IMR-90 (cell line): ENCODE results near the gene ANKRD33B. TPM values are rescaled to one million over a fixed set of nuclear protein-coding genes. Genes with fewer than 3 reads are reported as not detected.
"Not testable (repeated sequence)": the region's sequence is repeated elsewhere in the genome, so short reads cannot be mapped to it uniquely, and the experiment has no call there.

ENCODE experiments used
- ATAC-seq: fragments of 200-7000 bp; cut with Tn5 transposase; 2 replicates; pipeline ENCODE4 v1.9.1; 2020; ENCODE audit warnings: low read depth, mild to moderate bottlenecking, moderate library complexity
- BruUV-seq: library from RNA; stranded (reverse); fragments of 400-500 nt; replicated peaks from 2 replicates; lab custom pipeline; 2021; lab: Mats Ljungman, UMichigan
- CTCF ChIA-PET: fragments of 300-600 bp; formaldehyde crosslinking; extraction: SDS; loops from one replicate; lab custom pipeline; 2021; ENCODE audit warnings: antibody characterized with exemption; lab: Yijun Ruan, JAX
- POLR2A ChIA-PET: fragments of 300-600 bp; sonication (Branson Sonifier 250); formaldehyde crosslinking; loops from one replicate; lab custom pipeline; 2022; ENCODE audit warnings: antibody characterized with exemption; ENCODE audit not compliant: unreplicated experiment; lab: Charles Lee
- DNase-seq: peaks from one replicate; pipeline ENCODE4 v3.0.0; 2013
- H2AFZ ChIP-seq: replicated peaks from 2 replicates; pipeline ENCODE3; 2013; ENCODE audit warnings: low read length, mild to moderate bottlenecking; ENCODE audit not compliant: poor library complexity
- H2AK5ac ChIP-seq: 2 replicates; pipeline ENCODE4 v1.6.1; 2013; ENCODE audit warnings: low read depth, low read length, inconsistent platforms
- H2AK9ac ChIP-seq: replicated peaks from 2 replicates; pipeline ENCODE3; 2013; ENCODE audit warnings: mild to moderate bottlenecking, low read depth, low read length, moderate library complexity; ENCODE audit not compliant: poor library complexity
- H2BK120ac ChIP-seq: 2 replicates; pipeline ENCODE4 v1.6.1; 2013; ENCODE audit warnings: low read depth, low read length, inconsistent platforms
- H2BK15ac ChIP-seq: 3 replicates; pipeline ENCODE4 v1.6.1; 2013; ENCODE audit warnings: low read depth, low read length, inconsistent platforms
- H2BK20ac ChIP-seq: 2 replicates; pipeline ENCODE4 v1.6.1; 2013; ENCODE audit warnings: low read depth, mild to moderate bottlenecking, inconsistent platforms, low read length, moderate library complexity
- H2BK5ac ChIP-seq: 2 replicates; pipeline ENCODE4 v1.6.1; 2013; ENCODE audit warnings: mild to moderate bottlenecking, low read depth, low read length, inconsistent platforms; ENCODE audit not compliant: poor library complexity, severe bottlenecking
- H3K14ac ChIP-seq: replicated peaks from 2 replicates; pipeline ENCODE4 v1.6.1; 2013; ENCODE audit warnings: low read depth, low read length, inconsistent platforms
- H3K18ac ChIP-seq: 2 replicates; pipeline ENCODE4 v1.6.1; 2013; ENCODE audit warnings: low read depth, low read length, control low read depth
- H3K23ac ChIP-seq: 2 replicates; pipeline ENCODE4 v1.6.1; 2013; ENCODE audit warnings: low read depth, low read length, inconsistent platforms
- H3K27ac ChIP-seq: 2 replicates; pipeline ENCODE4 v1.5.1; 2013; ENCODE audit warnings: mild to moderate bottlenecking, control low read depth, low read length; ENCODE audit not compliant: insufficient read depth
- H3K27me3 ChIP-seq: 2 replicates; pipeline ENCODE4 v1.6.1; 2013; ENCODE audit warnings: low read length; ENCODE audit not compliant: control insufficient read depth, insufficient read depth
- H3K36me3 ChIP-seq: 2 replicates; pipeline ENCODE4 v1.6.1; 2013; ENCODE audit warnings: low read length, mixed read lengths; ENCODE audit not compliant: control insufficient read depth, insufficient read depth
- H3K4ac ChIP-seq: 2 replicates; pipeline ENCODE4 v1.6.1; 2013; ENCODE audit warnings: low read depth, low read length, inconsistent platforms
- H3K4me1 ChIP-seq: 2 replicates; pipeline ENCODE4 v1.6.1; 2013; ENCODE audit warnings: low read length, mixed read lengths; ENCODE audit not compliant: control insufficient read depth, insufficient read depth
- H3K4me2 ChIP-seq: 2 replicates; pipeline ENCODE4 v1.6.1; 2013; ENCODE audit warnings: low read depth, mild to moderate bottlenecking, control low read depth, low read length, moderate library complexity
- H3K4me3 ChIP-seq: 2 replicates; pipeline ENCODE4 v1.5.1; 2013; ENCODE audit warnings: low read depth, mild to moderate bottlenecking, control low read depth, low read length, moderate library complexity; ENCODE audit not compliant: insufficient read depth
- H3K56ac ChIP-seq: 2 replicates; pipeline ENCODE4 v1.6.1; 2013; ENCODE audit warnings: low read length, inconsistent platforms; ENCODE audit not compliant: insufficient read depth; ENCODE audit errors: extremely low read depth
- H3K79me1 ChIP-seq, 2 experiments: 2 replicates each; pipeline ENCODE4 v1.6.1; 2013; ENCODE audit warnings: low read length in 2 of 2, inconsistent platforms in 1 of 2, low read depth in 1 of 2
- H3K9ac ChIP-seq: 2 replicates; pipeline ENCODE4 v1.6.1; 2013; ENCODE audit warnings: low read depth, low read length, control low read depth
- H3K9me1 ChIP-seq: 2 replicates; pipeline ENCODE4 v1.6.1; 2013; ENCODE audit warnings: low read length, inconsistent platforms; ENCODE audit not compliant: insufficient read depth
- H3K9me3 ChIP-seq: 2 replicates; pipeline ENCODE4 v1.6.1; 2013; ENCODE audit warnings: low read length; ENCODE audit not compliant: control insufficient read depth, insufficient read depth
- H4K20me1 ChIP-seq: 2 replicates; pipeline ENCODE4 v1.6.1; 2013; ENCODE audit warnings: low read length, inconsistent platforms; ENCODE audit not compliant: insufficient read depth
- H4K5ac ChIP-seq: 2 replicates; pipeline ENCODE4 v1.6.1; 2013; ENCODE audit warnings: mild to moderate bottlenecking, low read depth, low read length, control low read depth
- H4K8ac ChIP-seq, 2 experiments: 2 replicates each; pipeline ENCODE4 v1.6.1; 2013; ENCODE audit warnings: low read depth in 2 of 2, low read length in 2 of 2, control low read depth in 1 of 2, inconsistent platforms in 1 of 2
- H4K91ac ChIP-seq: 2 replicates; pipeline ENCODE4 v1.6.1; 2013; ENCODE audit warnings: low read depth, low read length, inconsistent platforms; ENCODE audit not compliant: insufficient read depth
- WGBS, 2 experiments: methylation state at CpG; one replicate each; pipeline versions ENCODE4 v1.1.5 to v1.1.7; 2013; ENCODE audit warnings: missing lambda C conversion rate in 2 of 2; ENCODE audit not compliant: insufficient read length in 1 of 2; ENCODE audit errors: extremely low coverage in 2 of 2; 5-methylcytosine and 5-hydroxymethylcytosine counted together
- dilution Hi-C: fragments of 300-500 bp; cut with HindIII; formaldehyde crosslinking; loops from one replicate; pipeline ENCODE4 v1.14.3; 2018; ENCODE audit warnings: low sequenced_read_pairs; ENCODE audit not compliant: unreplicated experiment
- in situ Hi-C: fragments of 300-500 bp; cut with MboI; formaldehyde crosslinking; loops from 3 replicates; pipeline ENCODE4 v1.14.3; 2019; ENCODE audit warnings: low sequenced_read_pairs, inconsistent platforms, mixed read lengths
- intact Hi-C: fragments of 100-400 bp; cut with micrococcal nuclease; formaldehyde crosslinking; loops from 2 replicates; pipeline ENCODE4 v1.10.0; 2022
- polyA plus RNA-seq, 3 experiments: library from polyadenylated mRNA; depleted of rRNA; stranded (reverse); fragments of >200 nt; gene quantifications; 2 replicates each; pipeline ENCODE4 v1.2.3, GENCODE V29; 2012; ENCODE audit warnings: low replicate concordance in 1 of 3
- total RNA-seq: library from RNA; depleted of rRNA; stranded (reverse); fragments of >200 nt; gene quantifications from 2 replicates; pipeline ENCODE4 v1.2.3, GENCODE V29; 2012

ANKRD33B gene
- total and polyA plus RNA-seq, 2 of the 4 experiments (the other 2 are of a cell fraction): 2.5 to 3.3 TPM

DNA sequence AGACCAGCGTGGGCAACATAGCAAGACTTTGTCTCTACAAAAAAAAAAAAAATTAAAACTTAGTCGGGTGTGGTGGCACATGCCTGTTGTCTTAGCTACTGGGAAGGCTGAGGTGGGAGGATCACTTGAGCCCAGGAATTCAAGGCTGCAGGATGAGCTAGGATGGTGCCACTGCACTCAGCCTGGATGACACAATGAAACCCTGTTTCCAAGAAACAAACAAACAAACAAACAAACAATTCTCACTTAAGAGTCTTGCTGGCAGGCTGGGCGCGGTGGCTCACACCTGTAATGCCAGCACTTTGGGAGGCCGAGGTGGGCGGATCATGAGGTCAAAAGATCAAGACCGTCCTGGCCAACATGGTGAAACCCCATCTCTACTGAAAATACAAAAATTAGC lies 11.0 kb downstream of the ANKRD33B start:
- H3K36me3 ChIP-seq, H3K9ac ChIP-seq, CTCF ChIA-PET, ATAC-seq, H2BK120ac ChIP-seq, H4K91ac ChIP-seq, BruUV-seq, H3K4me2 ChIP-seq, H2BK5ac ChIP-seq, H3K4me1 ChIP-seq, H3K23ac ChIP-seq, H2BK15ac ChIP-seq, H2AFZ ChIP-seq, H4K8ac ChIP-seq, H3K18ac ChIP-seq, DNase-seq, H3K14ac ChIP-seq, H4K5ac ChIP-seq, H2AK9ac ChIP-seq, H3K9me3 ChIP-seq, H3K27ac ChIP-seq, POLR2A ChIA-PET, intact Hi-C loops, H2BK20ac ChIP-seq, H3K56ac ChIP-seq, dilution Hi-C loops, H3K27me3 ChIP-seq, H3K4me3 ChIP-seq, H3K4ac ChIP-seq, H2AK5ac ChIP-seq: not testable (repeated sequence)
- peaks cover 23 to 60% of the 10 kb centered on the region in 2 experiments for H3K79me1 ChIP-seq
- H4K20me1 ChIP-seq: peaks cover 55% of the 10 kb centered on the region; the same call in 1 of the 2 replicates
- WGBS, 2 experiments: no CpG with 5 or more reads among the region's 7 CpGs
- peaks cover 16% of the 10 kb centered on the region for H3K9me1 ChIP-seq
- in situ Hi-C loops: loop anchor here (25.0 kb wide), 1 partner anchor 113 kb away; no protein-coding TSS in a partner anchor
